Keratinocyte (primary cell): ENCODE measurements around the gene STUB1. TPM values are rescaled to one million over a fixed set of nuclear protein-coding genes. Genes with fewer than 3 reads are reported as not detected.

Source experiments
- DNase-seq: peaks from one replicate; pipeline ENCODE4 v3.0.0-alpha.2; 2011; ENCODE audit warnings: low read depth, missing footprints, low spot score
- FAIRE-seq: peaks from 2 replicates; lab custom pipeline; 2011; peaks lifted over from hg19 to GRCh38; lab: Jason Lieb, UNC
- H2AFZ ChIP-seq: 2 replicates; pipeline ENCODE4 v1.6.0; 2012; ENCODE audit warnings: low read length, control low read depth, inconsistent platforms; ENCODE audit not compliant: control insufficient read depth
- H3K27ac ChIP-seq: 2 replicates; pipeline ENCODE4 v1.5.1; 2011; ENCODE audit warnings: low read length; ENCODE audit not compliant: control insufficient read depth, insufficient read depth
- H3K27me3 ChIP-seq: 3 replicates; pipeline ENCODE4 v1.6.0; 2011; ENCODE audit warnings: low read length; ENCODE audit not compliant: control insufficient read depth, insufficient read depth; ENCODE audit errors: extremely low read depth
- H3K36me3 ChIP-seq, 2 experiments: 2 replicates in 1 of 2; 3 replicates in 1 of 2; pipeline ENCODE4 v1.5.1; 2011; ENCODE audit warnings: low read length in 2 of 2, mild to moderate bottlenecking in 1 of 2; ENCODE audit not compliant: control insufficient read depth in 2 of 2, insufficient read depth in 2 of 2; ENCODE audit errors: extremely low read depth in 1 of 2
- H3K4me1 ChIP-seq: 3 replicates; pipeline ENCODE4 v1.5.1; 2011; ENCODE audit warnings: low read length; ENCODE audit not compliant: control insufficient read depth, insufficient read depth; ENCODE audit errors: extremely low read depth
- H3K4me2 ChIP-seq: 3 replicates; pipeline ENCODE4 v1.6.0; 2011; ENCODE audit warnings: low read depth, low read length; ENCODE audit not compliant: control insufficient read depth, insufficient read depth; ENCODE audit errors: extremely low read depth
- H3K4me3 ChIP-seq, 3 experiments: fragments of 200-600 bp in 1 of 3; sonication (generic) in 1 of 3; 2 replicates in 2 of 3; 3 replicates in 1 of 3; pipeline ENCODE4 v1.5.1; 2011 to 2016; ENCODE audit warnings: low read length in 3 of 3, mild to moderate bottlenecking in 3 of 3, control low read depth in 2 of 3, inconsistent platforms in 1 of 3, low read depth in 1 of 3, mixed read lengths in 1 of 3, mixed run types in 1 of 3, moderate library complexity in 1 of 3; ENCODE audit not compliant: control insufficient read depth in 2 of 3, insufficient read depth in 2 of 3; ENCODE audit errors: extremely low read depth in 1 of 3
- H3K79me2 ChIP-seq: 2 replicates; pipeline ENCODE4 v1.6.0; 2012; ENCODE audit warnings: low read length; ENCODE audit not compliant: control insufficient read depth, insufficient read depth
- H3K9ac ChIP-seq: 3 replicates; pipeline ENCODE4 v1.6.0; 2011; ENCODE audit warnings: low read length; ENCODE audit not compliant: control insufficient read depth, insufficient read depth; ENCODE audit errors: extremely low read depth
- H3K9me1 ChIP-seq: 3 replicates; pipeline ENCODE4 v1.6.0; 2011; ENCODE audit warnings: low read length; ENCODE audit not compliant: control insufficient read depth, insufficient read depth; ENCODE audit errors: extremely low read depth
- H3K9me3 ChIP-seq: 2 replicates; pipeline ENCODE4 v1.5.1; 2012; ENCODE audit warnings: low read depth, low read length; ENCODE audit not compliant: control insufficient read depth
- H4K20me1 ChIP-seq: 3 replicates; pipeline ENCODE4 v1.6.0; 2011; ENCODE audit warnings: low read length; ENCODE audit not compliant: control insufficient read depth, insufficient read depth; ENCODE audit errors: extremely low read depth
- EZH2 ChIP-seq: IDR thresholded peaks from one replicate; pipeline ENCODE4 v1.6.1; 2012; ENCODE audit warnings: inconsistent platforms, mild to moderate bottlenecking, low read length, moderate library complexity
- dilution Hi-C: fragments of 300-500 bp; cut with MboI; formaldehyde crosslinking; loops from one replicate; pipeline ENCODE4 v1.7.0; 2020; ENCODE audit warnings: low sequenced_read_pairs; ENCODE audit not compliant: extremely low pct_ligation_motif_present
- polyA plus RNA-seq, 5 experiments: library from polyadenylated mRNA; depleted of rRNA in 3 of 5; stranded (reverse) in 3 of 5; stranded (forward) in 1 of 5; unstranded in 1 of 5; fragments of >200 nt; gene quantifications; 1 replicate in 1 of 5; 2 replicates in 3 of 5; 3 replicates in 1 of 5; pipeline versions ENCODE4 v1.2.1 to v1.2.3, GENCODE V29; 2011 to 2012; ENCODE audit warnings: missing spikeins in 2 of 5, low read depth in 1 of 5, low replicate concordance in 1 of 5
- TF ChIP-seq, protein P1 (sequence below), 3 experiments: IDR thresholded peaks in 1 of 3; conservative IDR thresholded peaks in 1 of 3; optimal IDR thresholded peaks in 1 of 3; 2 replicates in 2 of 3; 3 replicates in 1 of 3; pipeline versions ENCODE3 to v1.5.1; 2011; ENCODE audit warnings: low read length in 3 of 3, mild to moderate bottlenecking in 3 of 3, moderate library complexity in 2 of 3, control low read depth in 1 of 3, inconsistent platforms in 1 of 3; ENCODE audit not compliant: insufficient read depth in 2 of 3; ENCODE audit errors: extremely low read depth in 1 of 3

STUB1 gene
- polyA plus RNA-seq, 1 donor (not counting 4 experiments of a cell fraction or from before 2014, with no cell fraction given): 124 TPM

DNA sequence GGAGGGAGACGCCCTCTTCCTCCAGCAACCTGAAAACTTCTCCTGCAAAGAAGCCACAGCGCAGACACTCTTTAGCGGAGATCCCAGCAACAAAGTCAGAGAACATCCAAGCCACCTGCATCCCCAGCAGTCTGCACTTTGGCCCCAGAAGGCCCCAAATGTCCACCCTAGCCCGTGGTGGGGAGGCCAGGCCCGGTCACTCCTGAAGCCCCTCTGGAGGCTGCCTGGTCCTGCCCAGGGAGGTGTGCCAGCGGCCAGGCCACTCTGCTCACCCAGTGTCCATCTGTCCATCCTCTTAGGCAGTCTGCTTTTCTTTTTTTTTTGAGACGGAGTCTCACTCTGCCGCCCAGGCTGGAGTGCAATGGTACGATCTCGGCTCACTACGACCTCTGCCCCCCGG, 52.1 kb downstream of the STUB1 start:
- dilution Hi-C loops: no loop called here
- no peak overlapping the region for H3K27ac ChIP-seq
- H3K9ac ChIP-seq: no peak overlapping the region
- FAIRE-seq (no peak), DNase-seq (no peak)
- TF ChIP-seq, protein P1, sequence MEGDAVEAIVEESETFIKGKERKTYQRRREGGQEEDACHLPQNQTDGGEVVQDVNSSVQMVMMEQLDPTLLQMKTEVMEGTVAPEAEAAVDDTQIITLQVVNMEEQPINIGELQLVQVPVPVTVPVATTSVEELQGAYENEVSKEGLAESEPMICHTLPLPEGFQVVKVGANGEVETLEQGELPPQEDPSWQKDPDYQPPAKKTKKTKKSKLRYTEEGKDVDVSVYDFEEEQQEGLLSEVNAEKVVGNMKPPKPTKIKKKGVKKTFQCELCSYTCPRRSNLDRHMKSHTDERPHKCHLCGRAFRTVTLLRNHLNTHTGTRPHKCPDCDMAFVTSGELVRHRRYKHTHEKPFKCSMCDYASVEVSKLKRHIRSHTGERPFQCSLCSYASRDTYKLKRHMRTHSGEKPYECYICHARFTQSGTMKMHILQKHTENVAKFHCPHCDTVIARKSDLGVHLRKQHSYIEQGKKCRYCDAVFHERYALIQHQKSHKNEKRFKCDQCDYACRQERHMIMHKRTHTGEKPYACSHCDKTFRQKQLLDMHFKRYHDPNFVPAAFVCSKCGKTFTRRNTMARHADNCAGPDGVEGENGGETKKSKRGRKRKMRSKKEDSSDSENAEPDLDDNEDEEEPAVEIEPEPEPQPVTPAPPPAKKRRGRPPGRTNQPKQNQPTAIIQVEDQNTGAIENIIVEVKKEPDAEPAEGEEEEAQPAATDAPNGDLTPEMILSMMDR (optimal IDR thresholded peaks at IDR 0.05 in 1 of 3, IDR thresholded peaks at IDR 0.05 in 1 of 3, conservative IDR thresholded peaks at IDR 0.05 in 1 of 3; ENCODE audit: extremely low read depth in 1 of 3, insufficient read depth in 2 of 3, low read length in 3 of 3): no peak
- TF ChIP-seq EZH2: no peak
- H3K4me2 ChIP-seq: no peak overlapping the region
- H3K27me3 ChIP-seq: no peaks in the 10 kb centered on the region
- H3K4me1 ChIP-seq: no peaks in the 10 kb centered on the region
- no peak overlapping the region for H2AFZ ChIP-seq
- no peaks in the 10 kb centered on the region for H4K20me1 ChIP-seq
- H3K36me3 ChIP-seq: peaks cover 22 to 27% of the 10 kb centered on the region in 2 experiments
- H3K9me3 ChIP-seq: no peaks in the 10 kb centered on the region
- no peak overlapping the region for H3K4me3 ChIP-seq
- H3K79me2 ChIP-seq: no peaks in the 10 kb centered on the region
- no peaks in the 10 kb centered on the region for H3K9me1 ChIP-seq

Other genes with a start within 250 kb of the STUB1 start
- 7.9 to 15.1 TPM (median 10.7 TPM) in 3 replicates for gene CAPN15, start 152.7 kb upstream of the STUB1 start, polyA plus RNA-seq
- not detected in 3 replicates for gene PRR35, start 120.0 kb upstream of the STUB1 start, polyA plus RNA-seq
- 0.09 to 0.22 TPM (median 0.10 TPM) in 3 replicates for gene NHLRC4, start 113.4 kb upstream of the STUB1 start, polyA plus RNA-seq
- gene PIGQ, start 110.4 kb upstream of the STUB1 start, polyA plus RNA-seq: 11.2 to 23.3 TPM (median 16.7 TPM) in 3 replicates
- 4.0 to 12.3 TPM (median 4.2 TPM) in 3 replicates for gene RAB40C, start 90.3 kb upstream of the STUB1 start, polyA plus RNA-seq
- 0.01 to 0.04 TPM in 2 of 3 replicates, not detected in the other for gene WFIKKN1, start 49.4 kb upstream of the STUB1 start, polyA plus RNA-seq
- 46.9 to 65.8 TPM (median 49.4 TPM) in 3 replicates for gene METTL26, start 44.1 kb upstream of the STUB1 start, polyA plus RNA-seq
- gene MCRIP2, start 38.6 kb upstream of the STUB1 start, polyA plus RNA-seq: 5.9 to 14.5 TPM (median 8.1 TPM) in 3 replicates
- gene WDR90, start 31.0 kb upstream of the STUB1 start, polyA plus RNA-seq: 5.9 to 9.2 TPM (median 8.2 TPM) in 3 replicates
- gene RHOT2, start 12.3 kb upstream of the STUB1 start, polyA plus RNA-seq: 58.7 to 97.0 TPM (median 61.7 TPM) in 3 replicates
- 0.58 to 2.7 TPM (median 0.71 TPM) in 3 replicates for gene RHBDL1, start 4.7 kb upstream of the STUB1 start, polyA plus RNA-seq
- gene JMJD8, start 3.9 kb downstream of the STUB1 start, polyA plus RNA-seq: 17.8 to 29.7 TPM (median 20.1 TPM) in 3 replicates
- 1.2 to 2.7 TPM (median 2.1 TPM) in 3 replicates for gene WDR24, start 10.0 kb downstream of the STUB1 start, polyA plus RNA-seq
- 0.45 to 3.0 TPM (median 0.81 TPM) in 3 replicates for gene FBXL16, start 25.4 kb downstream of the STUB1 start, polyA plus RNA-seq
- 27.1 to 171 TPM (median 42.1 TPM) in 3 replicates for gene METRN, start 34.7 kb downstream of the STUB1 start, polyA plus RNA-seq
- 5.6 to 13.7 TPM (median 8.2 TPM) in 3 replicates for gene ANTKMT, start 40.7 kb downstream of the STUB1 start, polyA plus RNA-seq
- gene CCDC78, start 46.0 kb downstream of the STUB1 start, polyA plus RNA-seq: 2.0 to 4.1 TPM (median 2.5 TPM) in 3 replicates
- 6.8 to 30.7 TPM (median 8.0 TPM) in 3 replicates for gene HAGHL, start 46.7 kb downstream of the STUB1 start, polyA plus RNA-seq
- 20.1 to 31.8 TPM (median 24.9 TPM) in 3 replicates for gene CIAO3, start 60.6 kb downstream of the STUB1 start, polyA plus RNA-seq
- gene MSLN, start 80.3 kb downstream of the STUB1 start, polyA plus RNA-seq: 8.5 to 12.7 TPM (median 11.7 TPM) in 3 replicates
- gene RPUSD1, start 108.0 kb downstream of the STUB1 start, polyA plus RNA-seq: 11.9 to 30.3 TPM (median 19.3 TPM) in 3 replicates
- 5.7 to 6.7 TPM (median 5.7 TPM) in 3 replicates for gene CHTF18, start 108.2 kb downstream of the STUB1 start, polyA plus RNA-seq
- gene GNG13, start 120.3 kb downstream of the STUB1 start, polyA plus RNA-seq: not detected in 3 replicates